Measurements from ENCODE around the gene ARMC10.

DNA sequence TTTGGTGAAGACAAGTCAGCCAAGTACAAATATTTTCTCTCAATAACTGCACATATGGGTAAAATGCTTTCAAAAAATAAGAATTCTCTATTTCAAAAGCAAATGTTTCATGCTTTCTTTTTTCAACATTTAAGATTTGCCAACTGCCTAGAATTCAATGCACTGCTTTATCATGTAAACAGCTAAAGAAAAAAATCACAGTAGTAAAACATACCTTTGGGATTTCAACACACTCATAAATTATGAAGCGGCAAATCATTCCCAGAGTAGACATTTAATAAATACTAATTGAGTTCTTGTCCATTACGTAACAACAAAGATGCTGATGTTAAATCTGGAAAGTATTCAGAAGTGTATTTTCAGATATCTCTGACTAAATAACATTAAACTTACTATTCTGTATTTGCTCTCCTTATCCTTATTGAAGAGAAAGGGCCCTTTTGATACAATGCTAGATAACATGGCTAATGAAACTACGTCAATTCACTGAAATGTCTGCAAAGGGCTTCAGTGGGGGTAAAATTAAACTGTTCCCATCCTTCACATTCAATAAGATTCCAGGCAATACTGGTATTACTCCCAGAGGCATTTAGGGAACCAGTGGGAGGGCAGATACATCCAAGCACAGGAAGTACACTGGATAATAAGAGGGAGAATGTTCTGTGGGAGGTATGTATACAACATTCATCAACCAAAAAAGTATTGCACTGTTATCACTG is 60.1 kb downstream of the ARMC10 start:
- no peak for TF ChIP-seq EZH2phosphoT487 (IDR thresholded peaks at IDR 0.05; ENCODE audit: unreplicated experiment)
- TF ChIP-seq, protein P1, sequence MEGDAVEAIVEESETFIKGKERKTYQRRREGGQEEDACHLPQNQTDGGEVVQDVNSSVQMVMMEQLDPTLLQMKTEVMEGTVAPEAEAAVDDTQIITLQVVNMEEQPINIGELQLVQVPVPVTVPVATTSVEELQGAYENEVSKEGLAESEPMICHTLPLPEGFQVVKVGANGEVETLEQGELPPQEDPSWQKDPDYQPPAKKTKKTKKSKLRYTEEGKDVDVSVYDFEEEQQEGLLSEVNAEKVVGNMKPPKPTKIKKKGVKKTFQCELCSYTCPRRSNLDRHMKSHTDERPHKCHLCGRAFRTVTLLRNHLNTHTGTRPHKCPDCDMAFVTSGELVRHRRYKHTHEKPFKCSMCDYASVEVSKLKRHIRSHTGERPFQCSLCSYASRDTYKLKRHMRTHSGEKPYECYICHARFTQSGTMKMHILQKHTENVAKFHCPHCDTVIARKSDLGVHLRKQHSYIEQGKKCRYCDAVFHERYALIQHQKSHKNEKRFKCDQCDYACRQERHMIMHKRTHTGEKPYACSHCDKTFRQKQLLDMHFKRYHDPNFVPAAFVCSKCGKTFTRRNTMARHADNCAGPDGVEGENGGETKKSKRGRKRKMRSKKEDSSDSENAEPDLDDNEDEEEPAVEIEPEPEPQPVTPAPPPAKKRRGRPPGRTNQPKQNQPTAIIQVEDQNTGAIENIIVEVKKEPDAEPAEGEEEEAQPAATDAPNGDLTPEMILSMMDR (conservative IDR thresholded peaks at IDR 0.05; ENCODE audit: low read depth in 2 of 2), result no peak
- TF ChIP-seq, protein P2, sequence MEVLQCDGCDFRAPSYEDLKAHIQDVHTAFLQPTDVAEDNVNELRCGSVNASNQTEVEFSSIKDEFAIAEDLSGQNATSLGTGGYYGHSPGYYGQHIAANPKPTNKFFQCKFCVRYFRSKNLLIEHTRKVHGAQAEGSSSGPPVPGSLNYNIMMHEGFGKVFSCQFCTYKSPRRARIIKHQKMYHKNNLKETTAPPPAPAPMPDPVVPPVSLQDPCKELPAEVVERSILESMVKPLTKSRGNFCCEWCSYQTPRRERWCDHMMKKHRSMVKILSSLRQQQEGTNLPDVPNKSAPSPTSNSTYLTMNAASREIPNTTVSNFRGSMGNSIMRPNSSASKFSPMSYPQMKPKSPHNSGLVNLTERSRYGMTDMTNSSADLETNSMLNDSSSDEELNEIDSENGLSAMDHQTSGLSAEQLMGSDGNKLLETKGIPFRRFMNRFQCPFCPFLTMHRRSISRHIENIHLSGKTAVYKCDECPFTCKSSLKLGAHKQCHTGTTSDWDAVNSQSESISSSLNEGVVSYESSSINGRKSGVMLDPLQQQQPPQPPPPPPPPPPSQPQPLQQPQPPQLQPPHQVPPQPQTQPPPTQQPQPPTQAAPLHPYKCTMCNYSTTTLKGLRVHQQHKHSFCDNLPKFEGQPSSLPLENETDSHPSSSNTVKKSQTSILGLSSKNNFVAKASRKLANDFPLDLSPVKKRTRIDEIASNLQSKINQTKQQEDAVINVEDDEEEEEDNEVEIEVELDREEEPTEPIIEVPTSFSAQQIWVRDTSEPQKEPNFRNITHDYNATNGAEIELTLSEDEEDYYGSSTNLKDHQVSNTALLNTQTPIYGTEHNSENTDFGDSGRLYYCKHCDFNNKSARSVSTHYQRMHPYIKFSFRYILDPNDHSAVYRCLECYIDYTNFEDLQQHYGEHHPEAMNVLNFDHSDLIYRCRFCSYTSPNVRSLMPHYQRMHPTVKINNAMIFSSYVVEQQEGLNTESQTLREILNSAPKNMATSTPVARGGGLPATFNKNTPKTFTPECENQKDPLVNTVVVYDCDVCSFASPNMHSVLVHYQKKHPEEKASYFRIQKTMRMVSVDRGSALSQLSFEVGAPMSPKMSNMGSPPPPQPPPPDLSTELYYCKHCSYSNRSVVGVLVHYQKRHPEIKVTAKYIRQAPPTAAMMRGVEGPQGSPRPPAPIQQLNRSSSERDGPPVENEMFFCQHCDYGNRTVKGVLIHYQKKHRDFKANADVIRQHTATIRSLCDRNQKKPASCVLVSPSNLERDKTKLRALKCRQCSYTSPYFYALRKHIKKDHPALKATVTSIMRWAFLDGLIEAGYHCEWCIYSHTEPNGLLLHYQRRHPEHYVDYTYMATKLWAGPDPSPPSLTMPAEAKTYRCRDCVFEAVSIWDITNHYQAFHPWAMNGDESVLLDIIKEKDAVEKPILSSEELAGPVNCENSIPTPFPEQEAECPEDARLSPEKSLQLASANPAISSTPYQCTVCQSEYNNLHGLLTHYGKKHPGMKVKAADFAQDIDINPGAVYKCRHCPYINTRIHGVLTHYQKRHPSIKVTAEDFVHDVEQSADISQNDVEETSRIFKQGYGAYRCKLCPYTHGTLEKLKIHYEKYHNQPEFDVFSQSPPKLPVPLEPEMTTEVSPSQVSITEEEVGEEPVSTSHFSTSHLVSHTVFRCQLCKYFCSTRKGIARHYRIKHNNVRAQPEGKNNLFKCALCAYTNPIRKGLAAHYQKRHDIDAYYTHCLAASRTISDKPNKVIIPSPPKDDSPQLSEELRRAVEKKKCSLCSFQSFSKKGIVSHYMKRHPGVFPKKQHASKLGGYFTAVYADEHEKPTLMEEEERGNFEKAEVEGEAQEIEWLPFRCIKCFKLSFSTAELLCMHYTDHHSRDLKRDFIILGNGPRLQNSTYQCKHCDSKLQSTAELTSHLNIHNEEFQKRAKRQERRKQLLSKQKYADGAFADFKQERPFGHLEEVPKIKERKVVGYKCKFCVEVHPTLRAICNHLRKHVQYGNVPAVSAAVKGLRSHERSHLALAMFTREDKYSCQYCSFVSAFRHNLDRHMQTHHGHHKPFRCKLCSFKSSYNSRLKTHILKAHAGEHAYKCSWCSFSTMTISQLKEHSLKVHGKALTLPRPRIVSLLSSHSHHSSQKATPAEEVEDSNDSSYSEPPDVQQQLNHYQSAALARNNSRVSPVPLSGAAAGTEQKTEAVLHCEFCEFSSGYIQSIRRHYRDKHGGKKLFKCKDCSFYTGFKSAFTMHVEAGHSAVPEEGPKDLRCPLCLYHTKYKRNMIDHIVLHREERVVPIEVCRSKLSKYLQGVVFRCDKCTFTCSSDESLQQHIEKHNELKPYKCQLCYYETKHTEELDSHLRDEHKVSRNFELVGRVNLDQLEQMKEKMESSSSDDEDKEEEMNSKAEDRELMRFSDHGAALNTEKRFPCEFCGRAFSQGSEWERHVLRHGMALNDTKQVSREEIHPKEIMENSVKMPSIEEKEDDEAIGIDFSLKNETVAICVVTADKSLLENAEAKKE (CRISPR knock-in tag; IDR thresholded peaks at IDR 0.05), result no peak
- TF ChIP-seq POLR2AphosphoS5 (IDR thresholded peaks at IDR 0.05; ENCODE audit: low read depth), result no peak
- TF ChIP-seq EZH2 (IDR thresholded peaks at IDR 0.05; ENCODE audit: low read depth, unreplicated experiment), result no peak
- TF ChIP-seq CREB1 (CRISPR knock-in tag; IDR thresholded peaks at IDR 0.05; ENCODE audit: low read depth), result no peak
- TF ChIP-seq, protein P3, sequence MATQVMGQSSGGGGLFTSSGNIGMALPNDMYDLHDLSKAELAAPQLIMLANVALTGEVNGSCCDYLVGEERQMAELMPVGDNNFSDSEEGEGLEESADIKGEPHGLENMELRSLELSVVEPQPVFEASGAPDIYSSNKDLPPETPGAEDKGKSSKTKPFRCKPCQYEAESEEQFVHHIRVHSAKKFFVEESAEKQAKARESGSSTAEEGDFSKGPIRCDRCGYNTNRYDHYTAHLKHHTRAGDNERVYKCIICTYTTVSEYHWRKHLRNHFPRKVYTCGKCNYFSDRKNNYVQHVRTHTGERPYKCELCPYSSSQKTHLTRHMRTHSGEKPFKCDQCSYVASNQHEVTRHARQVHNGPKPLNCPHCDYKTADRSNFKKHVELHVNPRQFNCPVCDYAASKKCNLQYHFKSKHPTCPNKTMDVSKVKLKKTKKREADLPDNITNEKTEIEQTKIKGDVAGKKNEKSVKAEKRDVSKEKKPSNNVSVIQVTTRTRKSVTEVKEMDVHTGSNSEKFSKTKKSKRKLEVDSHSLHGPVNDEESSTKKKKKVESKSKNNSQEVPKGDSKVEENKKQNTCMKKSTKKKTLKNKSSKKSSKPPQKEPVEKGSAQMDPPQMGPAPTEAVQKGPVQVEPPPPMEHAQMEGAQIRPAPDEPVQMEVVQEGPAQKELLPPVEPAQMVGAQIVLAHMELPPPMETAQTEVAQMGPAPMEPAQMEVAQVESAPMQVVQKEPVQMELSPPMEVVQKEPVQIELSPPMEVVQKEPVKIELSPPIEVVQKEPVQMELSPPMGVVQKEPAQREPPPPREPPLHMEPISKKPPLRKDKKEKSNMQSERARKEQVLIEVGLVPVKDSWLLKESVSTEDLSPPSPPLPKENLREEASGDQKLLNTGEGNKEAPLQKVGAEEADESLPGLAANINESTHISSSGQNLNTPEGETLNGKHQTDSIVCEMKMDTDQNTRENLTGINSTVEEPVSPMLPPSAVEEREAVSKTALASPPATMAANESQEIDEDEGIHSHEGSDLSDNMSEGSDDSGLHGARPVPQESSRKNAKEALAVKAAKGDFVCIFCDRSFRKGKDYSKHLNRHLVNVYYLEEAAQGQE (IDR thresholded peaks at IDR 0.05; ENCODE audit: unreplicated experiment), result no peak
- no peak for TF ChIP-seq NANOG (IDR thresholded peaks at IDR 0.05; ENCODE audit: borderline replicate concordance)
